CD4-positive, alpha-beta T cell treated with Interleukin-6 at 100 ng/mL for 8 hours (primary cell): ENCODE results near the gene RPS14.

Experiments used
- DNase-seq: peaks from one replicate; pipeline ENCODE4 v3.0.0-alpha.2; 2020; ENCODE audit warnings: mixed read lengths, low spot score

Gene RPS14

DNA sequence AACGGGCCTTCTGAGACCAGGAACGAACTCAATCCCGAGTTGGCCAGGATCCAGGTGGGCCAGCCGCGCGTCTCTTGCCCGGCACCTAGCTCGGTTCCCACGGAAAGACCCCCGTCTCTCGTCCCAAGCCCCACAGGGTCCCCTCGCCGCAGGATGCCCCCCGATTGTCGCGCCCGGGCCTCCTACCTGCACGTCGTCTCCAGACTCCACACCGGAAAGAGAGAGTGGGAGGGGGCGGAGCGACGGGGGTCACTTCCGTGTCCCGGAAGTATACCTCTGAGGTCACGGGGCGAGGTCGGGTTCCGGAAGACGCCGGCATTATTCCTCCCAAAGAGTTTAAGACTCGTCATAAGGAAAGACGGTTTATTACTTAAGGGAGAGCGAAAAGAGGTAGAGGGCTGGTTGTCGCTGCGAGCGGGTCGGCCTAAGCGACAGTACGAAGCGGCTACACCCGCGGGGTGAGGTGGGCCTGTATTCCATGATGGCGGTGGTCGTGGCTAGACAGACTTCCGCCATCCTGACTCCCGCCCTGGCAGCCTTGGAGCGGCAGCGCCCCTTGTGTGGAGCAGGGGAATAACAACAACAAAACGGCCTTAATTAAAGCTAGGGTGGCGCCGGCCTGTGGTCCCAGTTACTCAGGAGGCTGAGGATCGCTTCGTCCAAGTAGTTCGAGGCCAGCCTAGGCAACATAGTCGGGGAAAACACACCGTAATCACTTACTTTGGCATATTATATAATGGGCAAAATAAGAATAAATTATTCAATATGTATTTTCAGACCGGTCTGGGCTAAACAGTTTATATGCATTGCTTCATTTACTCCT lies at the start of gene RPS14:
Gene RPS14 (minus strand): TSS at position 223 of the 823 bp plus-strand sequence. CDS start 2,006 bp downstream, outside the sequence.
- peak; percentile 91 for DNase-seq

- DNase-seq, result no peak
Observed at GRCh38 chr5:150498971-150499370, 49.4 kb upstream of the RPS14 start.

DNA sequence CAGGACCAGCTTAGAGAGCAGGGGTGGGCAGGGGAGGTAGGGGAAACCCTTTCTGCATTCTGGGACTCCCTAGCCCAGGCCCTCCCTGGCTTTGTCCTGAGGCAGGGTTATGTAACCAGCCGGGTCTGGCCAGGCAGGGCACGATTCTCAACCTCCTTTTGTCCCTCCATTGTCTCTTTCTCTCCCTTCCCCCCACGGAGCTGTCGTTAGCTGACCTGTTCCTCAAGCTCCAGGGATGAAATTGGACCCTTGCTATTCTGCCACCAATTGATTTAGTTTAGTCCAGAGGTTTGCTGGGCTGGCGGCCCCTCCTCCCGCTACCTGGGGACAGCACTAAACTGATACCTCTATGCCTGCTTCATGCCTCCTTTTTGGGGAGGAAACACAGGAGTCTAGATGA lies 49.0 kb upstream of the RPS14 start:
- no peak for DNase-seq

GRCh38 chr5:150497989-150498317 lies 48.4 kb upstream of the RPS14 start:
- no peak for DNase-seq

DNA sequence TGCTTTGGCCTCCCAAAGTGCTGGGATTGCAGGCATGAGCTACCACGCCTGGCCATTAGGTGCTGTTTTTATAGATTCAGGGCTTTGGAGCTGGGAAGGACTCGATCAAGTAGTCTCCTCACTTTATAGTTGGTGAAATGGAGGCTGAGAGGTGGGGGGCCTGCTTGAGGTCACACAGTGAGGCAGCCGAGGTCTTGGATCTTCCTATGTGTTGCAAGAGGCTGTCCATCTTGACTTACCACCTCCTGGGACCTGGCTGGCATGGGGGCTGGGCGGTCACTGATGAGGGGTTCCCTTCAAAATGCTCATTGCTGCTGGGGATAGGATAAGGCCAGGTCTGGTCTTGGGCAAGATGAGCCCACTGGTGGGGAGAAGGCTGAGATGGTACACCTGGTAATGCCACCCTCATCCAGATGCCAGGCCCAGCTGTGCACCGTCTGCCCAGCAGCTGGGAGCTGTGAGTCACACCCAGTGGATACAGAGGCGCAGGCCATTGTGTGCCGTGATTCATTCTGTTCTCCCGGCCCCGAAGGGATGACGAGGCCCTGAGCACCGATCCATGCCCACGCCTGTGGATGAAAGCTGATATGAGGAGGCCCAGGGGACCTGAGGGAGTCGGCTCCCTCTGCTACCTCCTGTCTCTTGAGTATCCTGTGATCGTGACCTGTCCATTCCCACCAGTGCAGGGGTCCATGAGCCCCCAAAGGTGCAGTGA lies 47.9 kb upstream of the RPS14 start:
- no peak for DNase-seq

GRCh38 chr5:150496534-150496933 lies 47.0 kb upstream of the RPS14 start:
- DNase-seq, result no peak

GRCh38 chr5:150496098-150496497 lies 46.6 kb upstream of the RPS14 start:
- DNase-seq, result no peak

GRCh38 chr5:150492621-150493020 lies 43.1 kb upstream of the RPS14 start:
- DNase-seq, result no peak

DNA sequence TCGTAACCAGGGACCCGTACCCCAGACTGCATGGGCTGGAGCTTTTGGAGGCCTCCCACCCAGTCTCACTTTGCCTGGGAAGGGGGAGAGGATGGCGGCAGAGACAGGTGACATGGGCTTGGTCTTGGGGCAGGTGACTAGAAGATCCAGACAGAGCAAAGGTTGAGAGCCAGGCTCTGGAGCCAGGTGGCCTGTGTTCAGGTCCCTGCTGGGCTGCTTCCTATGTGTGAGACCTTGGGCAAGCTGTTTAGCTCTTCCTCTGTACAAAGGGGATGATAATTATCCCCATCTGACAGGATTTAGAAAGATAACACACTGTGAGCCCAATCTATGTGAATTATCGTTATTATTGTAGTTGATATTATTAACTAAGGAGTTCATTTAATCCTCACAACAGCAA lies 42.3 kb upstream of the RPS14 start:
- DNase-seq, result no peak

GRCh38 chr5:150490754-150491153 lies 41.2 kb upstream of the RPS14 start:
- DNase-seq, result no peak

- DNase-seq, result no peak
Observed at GRCh38 chr5:150490296-150490669, 40.7 kb upstream of the RPS14 start.

- DNase-seq, result no peak
Observed at GRCh38 chr5:150489360-150490295, 40.1 kb upstream of the RPS14 start.

DNA sequence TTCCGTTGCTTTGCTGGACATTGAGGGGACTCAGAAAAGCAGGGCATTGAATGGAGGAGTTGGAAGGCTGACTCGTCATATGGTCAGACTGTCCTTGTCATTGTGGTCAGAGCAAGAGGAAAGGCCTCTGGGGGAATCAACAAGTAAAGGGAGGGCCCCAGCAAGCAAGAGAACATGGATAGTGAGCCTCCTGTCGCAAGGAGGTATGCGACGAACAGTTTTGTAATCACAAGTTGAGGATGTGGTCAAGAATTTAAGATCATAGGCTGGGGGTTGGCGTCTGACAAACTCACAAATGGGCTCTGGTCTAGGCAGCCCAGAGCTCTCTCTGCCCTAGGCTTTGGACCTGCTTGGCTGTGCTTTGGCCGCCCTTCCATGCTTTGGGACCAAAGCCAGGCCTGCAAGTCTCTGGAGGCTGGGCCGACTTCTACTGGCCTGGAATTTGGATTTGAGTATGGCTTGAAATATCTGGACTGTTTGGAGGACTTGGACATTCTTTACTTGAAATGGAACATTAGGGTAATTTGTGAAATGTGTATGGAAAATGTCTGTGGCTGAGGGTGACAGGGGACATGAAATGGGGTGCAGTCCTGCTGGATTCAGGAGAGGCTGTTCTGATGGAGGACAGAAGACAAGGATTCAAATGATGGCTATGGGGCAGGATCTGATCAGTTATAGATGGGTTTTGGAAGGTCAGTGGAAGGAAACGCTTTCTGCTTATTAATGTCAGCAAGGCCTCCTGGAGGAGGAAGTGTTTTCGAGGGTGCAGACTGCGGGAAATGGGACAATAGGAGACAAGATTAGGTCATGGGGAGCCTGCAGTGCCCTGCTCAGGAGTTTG lies 39.2 kb upstream of the RPS14 start:
- no peak for DNase-seq

DNA sequence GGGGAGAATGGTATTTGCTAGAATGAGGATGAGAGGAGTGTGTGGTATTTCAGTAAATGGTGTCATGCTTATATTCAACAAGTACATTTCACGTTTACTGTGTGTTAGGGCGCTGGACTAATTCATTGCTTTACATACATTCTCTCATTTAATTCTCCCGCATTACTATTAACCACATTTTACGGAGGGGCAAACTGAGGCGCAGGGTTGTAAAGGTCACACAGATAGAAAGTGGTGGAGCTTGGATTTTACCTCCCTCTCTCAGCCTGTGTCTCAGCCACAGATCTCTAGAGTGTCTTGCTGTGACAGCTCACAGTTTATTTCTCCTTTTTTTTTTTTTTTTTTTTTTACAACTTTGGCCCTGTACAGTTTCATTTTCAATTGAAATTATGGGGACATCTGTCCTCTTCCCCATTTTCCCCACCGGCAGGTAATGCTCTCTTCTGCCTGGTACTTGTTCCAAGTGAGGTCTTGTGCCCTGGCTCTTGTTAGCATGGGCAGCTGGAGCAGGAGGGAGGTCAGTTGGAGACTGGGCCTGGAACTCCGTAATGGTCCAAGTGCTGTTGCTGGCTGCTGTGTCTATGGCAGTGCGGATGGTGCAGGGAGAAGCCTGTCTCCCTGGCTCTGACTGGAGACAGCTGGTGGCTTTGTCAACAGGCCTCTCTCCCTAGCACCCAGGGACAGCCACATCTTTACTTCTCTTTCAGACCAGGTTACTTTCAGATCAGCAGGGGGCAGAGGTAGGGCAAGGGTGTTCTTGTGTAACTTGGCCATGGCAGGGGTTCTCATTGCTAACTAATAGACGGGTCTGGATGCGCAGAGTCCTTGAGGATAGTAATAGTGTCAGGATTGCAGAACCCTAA lies 37.9 kb upstream of the RPS14 start:
- DNase-seq, result no peak

- no peak for DNase-seq
Observed at GRCh38 chr5:150486402-150487198, 37.1 kb upstream of the RPS14 start.

DNA sequence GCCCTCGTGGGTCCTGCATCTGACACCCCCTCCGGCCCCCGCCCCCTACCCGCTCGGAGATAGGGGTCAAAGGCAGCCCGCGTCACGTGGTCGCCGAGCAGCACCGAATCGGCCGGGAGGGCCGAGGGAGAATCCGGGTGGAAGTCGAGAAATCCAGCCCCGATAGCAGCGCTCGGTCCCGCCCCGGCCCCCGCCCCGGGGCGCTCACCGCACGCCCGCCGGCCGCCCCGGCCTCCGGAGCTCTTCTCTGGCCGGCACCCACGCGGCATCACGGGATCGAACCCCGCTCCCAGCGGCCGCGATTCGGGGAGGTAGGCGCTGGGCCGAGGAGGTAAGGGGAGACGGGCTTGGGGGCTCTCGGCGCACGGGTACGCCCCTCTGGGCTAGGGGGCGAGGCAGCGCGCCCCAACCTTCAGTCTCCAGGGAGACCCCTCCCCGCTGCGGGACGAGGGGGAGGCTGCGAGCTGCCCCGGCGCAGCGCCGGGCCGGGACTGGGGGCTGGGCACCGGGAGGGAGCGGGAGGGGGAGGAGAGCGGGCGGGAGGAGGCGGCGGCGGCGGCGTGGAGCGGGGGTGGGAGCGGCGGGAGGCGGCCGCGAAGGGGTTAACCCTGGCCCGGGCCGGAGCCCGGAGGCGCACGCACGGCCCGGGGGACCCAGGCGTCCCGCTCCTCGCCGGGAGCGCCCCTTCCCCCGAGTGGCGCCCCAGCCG lies 36.3 kb upstream of the RPS14 start:
- no peak for DNase-seq

- no peak for DNase-seq
Observed at GRCh38 chr5:150484964-150485692, 35.6 kb upstream of the RPS14 start.

- no peak for DNase-seq
Observed at GRCh38 chr5:150481972-150482406, 32.5 kb upstream of the RPS14 start.

- DNase-seq, result no peak
Observed at GRCh38 chr5:150481708-150481965, 32.1 kb upstream of the RPS14 start.
